ENCODE measurements around the gene ACACB. TPM values are rescaled to one million over a fixed set of nuclear protein-coding genes. Genes with fewer than 3 reads are reported as not detected.

The ACACB gene
- polyA plus RNA-seq, 1 donor from 2014 or later: 0.22 TPM

GRCh38 chr12:109258607-109259544 is 142.5 kb downstream of the ACACB start:
- Histone ChIP-seq H3K36me3 (ENCODE audit: insufficient read depth, low read length) (no peaks in the 10 kb centered on the region), H3K4me3 (ENCODE audit: low read length) (no peak overlapping the region), H2AFZ (ENCODE audit: low read depth, low read length) (no peak overlapping the region), H3F3A (ENCODE audit: insufficient read depth, low read length, poor library complexity, severe bottlenecking) (no peaks in the 10 kb centered on the region), H3K9me2 (ENCODE audit: insufficient read depth, low read length) (no peaks in the 10 kb centered on the region), H3K4me2 (ENCODE audit: low read length) (no peak overlapping the region), H3K27me3 (ENCODE audit: insufficient read depth, low read depth, low read length) (no peaks in the 10 kb centered on the region), H3K9ac (ENCODE audit: low read length) (no peak overlapping the region), H3K9me3 (ENCODE audit: low read length) (peaks cover under 1% of the 10 kb centered on the region), H3K79me2 (replicated peaks; ENCODE audit: insufficient read depth, low read length) (no peaks in the 10 kb centered on the region), H4K20me1 (ENCODE audit: insufficient read depth) (no peaks in the 10 kb centered on the region), H3K27ac (ENCODE audit: low read length) (no peak overlapping the region)
- TF ChIP-seq RAD21 (conservative IDR thresholded peaks at IDR 0.05): no peak
- TF ChIP-seq MXI1 (conservative IDR thresholded peaks at IDR 0.05; ENCODE audit: poor library complexity, severe bottlenecking): no peak
- TF ChIP-seq SMC3 (conservative IDR thresholded peaks at IDR 0.05; ENCODE audit: poor library complexity): no peak
- no peak for TF ChIP-seq REST (IDR thresholded peaks at IDR 0.05; ENCODE audit: borderline replicate concordance)
- no peak for TF ChIP-seq EP300 (conservative IDR thresholded peaks at IDR 0.05; ENCODE audit: poor library complexity, severe bottlenecking)
- TF ChIP-seq POLR2AphosphoS5 (IDR thresholded peaks at IDR 0.05): no peak
- TF ChIP-seq EZH2 (IDR thresholded peaks at IDR 0.05; ENCODE audit: borderline replicate concordance, insufficient read depth, low read length, poor library complexity, severe bottlenecking): no peak
- TF ChIP-seq TAF1 (IDR thresholded peaks at IDR 0.05; ENCODE audit: low read depth): no peak
- TF ChIP-seq CTCF (IDR thresholded peaks at IDR 0.05; ENCODE audit: poor library complexity, severe bottlenecking): no peak

- no peak overlapping the region for H3K4me3 ChIP-seq (ENCODE audit: low read length)
- H3K27ac ChIP-seq (ENCODE audit: low read length): no peak overlapping the region
- no peaks in the 10 kb centered on the region for H3K79me2 ChIP-seq (replicated peaks; ENCODE audit: insufficient read depth, low read length)
- H3K36me3 ChIP-seq (ENCODE audit: insufficient read depth, low read length): no peaks in the 10 kb centered on the region
- H3K9ac ChIP-seq (ENCODE audit: low read length): no peak overlapping the region
- H3K27me3 ChIP-seq (ENCODE audit: insufficient read depth, low read depth, low read length): no peaks in the 10 kb centered on the region
- TF ChIP-seq TAF1 (IDR thresholded peaks at IDR 0.05; ENCODE audit: low read depth) (no peak), POLR2AphosphoS5 (IDR thresholded peaks at IDR 0.05) (no peak), CTCF (IDR thresholded peaks at IDR 0.05; ENCODE audit: poor library complexity, severe bottlenecking) (no peak), REST (IDR thresholded peaks at IDR 0.05; ENCODE audit: borderline replicate concordance) (no peak), EP300 (conservative IDR thresholded peaks at IDR 0.05; ENCODE audit: poor library complexity, severe bottlenecking) (no peak), RAD21 (conservative IDR thresholded peaks at IDR 0.05) (no peak), MXI1 (conservative IDR thresholded peaks at IDR 0.05; ENCODE audit: poor library complexity, severe bottlenecking) (no peak), SMC3 (conservative IDR thresholded peaks at IDR 0.05; ENCODE audit: poor library complexity) (no peak), EZH2 (IDR thresholded peaks at IDR 0.05; ENCODE audit: borderline replicate concordance, insufficient read depth, low read length, poor library complexity, severe bottlenecking) (no peak)
- H3K9me3 ChIP-seq (ENCODE audit: low read length): no peaks in the 10 kb centered on the region
- H3K9me2 ChIP-seq (ENCODE audit: insufficient read depth, low read length): no peaks in the 10 kb centered on the region
- H3K4me2 ChIP-seq (ENCODE audit: low read length): no peak overlapping the region
- H2AFZ ChIP-seq (ENCODE audit: low read depth, low read length): no peak overlapping the region
- no peaks in the 10 kb centered on the region for H4K20me1 ChIP-seq (ENCODE audit: insufficient read depth)
- no peaks in the 10 kb centered on the region for H3F3A ChIP-seq (ENCODE audit: insufficient read depth, low read length, poor library complexity, severe bottlenecking)
These were observed 143.1 kb downstream of the ACACB start for GRCh38 chr12:109259545-109259895.

All from neural cell (in vitro differentiated cells).